Duodenal mucosa (tissue), 2 donors: ENCODE measurements around the gene CCDC92.

ENCODE experiments used
- H3K27ac ChIP-seq: one replicate; pipeline ENCODE4 v1.7.0; 2013; ENCODE audit warnings: low read depth, low read length
- H3K27me3 ChIP-seq, 2 donors: one replicate each; pipeline ENCODE4 v1.7.0; 2013; ENCODE audit warnings: low read length in 2 of 2, control low read depth in 1 of 2; ENCODE audit not compliant: insufficient read depth in 2 of 2, control insufficient read depth in 1 of 2
- H3K36me3 ChIP-seq, 2 donors: one replicate each; pipeline ENCODE4 v1.7.0; 2013; ENCODE audit warnings: low read length in 2 of 2, control low read depth in 1 of 2; ENCODE audit not compliant: insufficient read depth in 2 of 2, control insufficient read depth in 1 of 2
- H3K4me1 ChIP-seq, 2 donors: one replicate each; pipeline ENCODE4 v1.7.0; 2013; ENCODE audit warnings: low read length in 2 of 2, control low read depth in 1 of 2; ENCODE audit not compliant: insufficient read depth in 2 of 2, control insufficient read depth in 1 of 2
- H3K4me3 ChIP-seq, 2 donors: one replicate each; pipeline ENCODE4 v1.7.0; 2013; ENCODE audit warnings: low read length in 2 of 2, low read depth in 1 of 2
- H3K9ac ChIP-seq, 2 donors: one replicate each; pipeline ENCODE4 v1.7.0; 2013; ENCODE audit warnings: low read length in 2 of 2, low read depth in 1 of 2
- H3K9me3 ChIP-seq, 2 donors: one replicate each; pipeline ENCODE4 v1.7.0; 2013; ENCODE audit warnings: low read length in 2 of 2, control low read depth in 1 of 2; ENCODE audit not compliant: control insufficient read depth in 1 of 2

The CCDC92 gene

GRCh38 chr12:124002021-124002644 is 29.5 kb upstream of the CCDC92 start:
- H3K4me1 ChIP-seq: peaks cover 0 to 6% of the 10 kb centered on the region in 2 donors

DNA sequence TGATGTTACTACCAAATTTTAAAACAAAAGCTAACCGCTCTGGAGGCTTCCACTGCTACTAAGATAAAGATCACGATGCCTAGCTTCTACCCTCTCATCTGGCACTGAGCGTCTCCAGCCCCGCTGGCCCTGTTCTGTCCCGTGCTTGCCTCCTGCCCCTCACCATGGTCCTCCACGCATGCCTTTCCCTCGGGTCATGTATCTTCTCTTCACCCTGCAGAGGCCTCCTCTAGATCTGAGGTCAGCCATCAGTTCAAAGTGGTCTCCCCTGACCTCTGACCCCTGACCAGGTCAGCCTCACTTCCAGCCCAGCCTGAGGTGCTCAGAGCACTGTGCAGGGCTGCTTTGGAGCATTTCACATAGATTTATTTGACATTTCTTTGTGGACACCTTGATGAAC is 28.7 kb upstream of the CCDC92 start:
- Histone ChIP-seq H3K4me3 (no peak overlapping the region), H3K9me3 (no peaks in the 10 kb centered on the region), H3K27me3 (no peaks in the 10 kb centered on the region), H3K27ac (no peak overlapping the region), H3K9ac (no peak overlapping the region), H3K36me3 (peaks cover 22 to 79% of the 10 kb centered on the region in 2 donors), H3K4me1 (peaks cover 0 to 6% of the 10 kb centered on the region in 2 donors)

More at GRCh38 chr12:124002021-124002644, 29.5 kb upstream of the CCDC92 start:
- no peak overlapping the region for H3K4me3 ChIP-seq
- no peak overlapping the region for H3K27ac ChIP-seq
- H3K9me3 ChIP-seq: no peaks in the 10 kb centered on the region
- H3K9ac ChIP-seq: no peak overlapping the region
- H3K27me3 ChIP-seq: no peaks in the 10 kb centered on the region
- peaks cover 22 to 79% of the 10 kb centered on the region in 2 donors for H3K36me3 ChIP-seq

GRCh38 chr12:124000111-124000510 is 27.5 kb upstream of the CCDC92 start:
- no peak overlapping the region for H3K27ac ChIP-seq
- H3K4me1 ChIP-seq: peaks cover 6 to 12% of the 10 kb centered on the region in 2 donors
- H3K36me3 ChIP-seq: peaks cover 26 to 76% of the 10 kb centered on the region in 2 donors
- H3K9ac ChIP-seq: no peak overlapping the region
- no peaks in the 10 kb centered on the region for H3K27me3 ChIP-seq
- no peak overlapping the region for H3K4me3 ChIP-seq
- no peaks in the 10 kb centered on the region for H3K9me3 ChIP-seq

DNA sequence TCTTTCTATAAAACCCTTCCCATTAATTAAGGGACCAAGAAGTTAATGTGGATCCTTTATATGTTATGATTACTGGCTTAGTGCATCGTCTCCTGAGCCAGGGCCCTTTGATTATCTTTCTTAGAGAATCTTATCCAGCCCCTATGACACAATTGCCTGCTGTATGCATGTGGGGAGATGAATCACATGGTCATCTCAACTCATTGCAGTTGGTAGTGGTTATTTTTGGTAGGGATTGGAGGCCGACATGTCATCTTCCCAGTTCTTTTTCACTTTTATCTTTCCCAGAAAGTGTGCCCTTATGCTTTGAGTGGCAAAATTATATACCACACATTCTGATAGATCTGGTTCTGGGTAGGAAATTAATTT is 26.3 kb upstream of the CCDC92 start:
- H3K27me3 ChIP-seq: no peaks in the 10 kb centered on the region
- H3K4me3 ChIP-seq: no peak overlapping the region
- no peak overlapping the region for H3K9ac ChIP-seq
- peaks cover 22 to 69% of the 10 kb centered on the region in 2 donors for H3K36me3 ChIP-seq
- peaks cover 6 to 16% of the 10 kb centered on the region in 2 donors for H3K4me1 ChIP-seq
- no peak overlapping the region for H3K27ac ChIP-seq
- H3K9me3 ChIP-seq: no peaks in the 10 kb centered on the region

DNA sequence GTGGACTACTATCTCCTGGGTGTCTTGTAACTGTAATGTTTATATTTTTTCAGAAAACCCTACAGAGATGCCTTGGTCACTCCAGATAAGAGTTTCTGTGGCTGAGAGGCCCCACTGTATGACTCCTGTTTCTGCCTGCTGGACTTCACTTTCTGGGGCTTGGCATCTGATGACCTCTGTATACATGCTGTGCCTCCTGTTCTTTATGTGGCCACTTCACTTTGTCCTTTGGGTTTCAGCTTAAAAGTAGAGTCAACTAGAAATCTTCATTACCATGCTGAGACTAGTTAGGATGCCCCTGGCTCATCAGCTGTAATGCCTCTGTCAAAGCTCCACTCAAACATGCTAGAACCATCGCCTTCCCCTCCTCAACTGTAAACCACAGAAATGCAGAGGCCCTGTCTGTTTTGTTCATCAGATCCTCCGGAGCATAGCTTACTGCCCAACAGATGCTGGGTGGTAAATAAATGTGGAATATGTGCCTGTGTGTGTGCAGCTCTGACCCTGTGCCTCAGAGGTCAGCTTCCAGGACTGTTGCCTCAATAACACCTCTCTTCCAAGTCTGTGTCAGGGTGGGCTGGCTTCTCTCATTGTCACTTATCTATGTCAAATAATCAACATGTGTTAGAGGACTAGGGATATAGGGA is 25.8 kb upstream of the CCDC92 start:
- peaks cover 22 to 64% of the 10 kb centered on the region in 2 donors for H3K36me3 ChIP-seq
- no peaks in the 10 kb centered on the region for H3K27me3 ChIP-seq
- no peak overlapping the region for H3K9ac ChIP-seq
- H3K4me1 ChIP-seq: peaks cover 11 to 21% of the 10 kb centered on the region in 2 donors
- no peak overlapping the region for H3K4me3 ChIP-seq
- H3K27ac ChIP-seq: no peak overlapping the region
- no peaks in the 10 kb centered on the region for H3K9me3 ChIP-seq

- Histone ChIP-seq H3K9me3 (no peaks in the 10 kb centered on the region), H3K27ac (no peak overlapping the region), H3K4me1 (peaks cover 17 to 27% of the 10 kb centered on the region in 2 donors), H3K36me3 (peaks cover 26 to 62% of the 10 kb centered on the region in 2 donors), H3K9ac (no peak overlapping the region), H3K4me3 (no peak overlapping the region), H3K27me3 (no peaks in the 10 kb centered on the region)
These were observed 25.3 kb upstream of the CCDC92 start for GRCh38 chr12:123997908-123998307.

DNA sequence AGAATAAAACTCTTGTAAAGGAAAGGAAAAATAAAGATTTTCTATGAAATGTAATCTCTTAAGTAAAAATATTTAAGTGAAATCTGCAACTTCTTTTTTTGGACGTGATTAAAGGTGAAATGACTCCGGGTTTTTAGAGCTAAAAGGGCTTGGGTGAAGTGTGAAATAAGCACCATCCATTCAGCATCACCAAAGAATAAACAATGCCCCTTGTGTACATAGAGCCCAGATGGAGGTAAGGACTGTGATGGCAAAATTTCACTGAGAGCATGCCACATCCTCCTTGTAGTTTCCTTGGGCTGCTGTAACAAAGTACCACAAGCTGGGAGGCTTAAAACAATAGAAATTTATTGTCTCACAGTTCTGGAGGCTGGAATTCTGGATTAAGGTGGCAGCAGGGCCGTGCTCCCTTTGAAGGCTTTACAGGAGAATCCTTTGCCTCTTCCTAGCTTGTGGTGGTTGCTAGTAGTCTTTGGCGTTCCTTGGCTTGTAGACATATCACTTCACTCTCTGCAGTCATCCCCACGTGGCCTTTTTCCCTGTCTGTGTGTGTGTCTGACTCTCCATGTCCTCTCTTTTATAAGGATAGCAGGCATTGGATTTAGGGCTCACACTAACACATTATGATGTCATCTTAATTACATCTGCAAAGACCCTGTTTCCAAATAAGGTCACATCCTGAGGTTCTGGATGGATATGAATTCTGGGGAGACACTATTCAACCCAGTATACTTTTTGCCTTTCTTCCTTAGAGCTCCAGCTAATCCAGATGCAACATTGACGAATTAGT is 24.6 kb upstream of the CCDC92 start:
- no peaks in the 10 kb centered on the region for H3K27me3 ChIP-seq
- H3K36me3 ChIP-seq: peaks cover 32 to 59% of the 10 kb centered on the region in 2 donors
- peaks cover 24 to 34% of the 10 kb centered on the region in 2 donors for H3K4me1 ChIP-seq
- no peaks in the 10 kb centered on the region for H3K9me3 ChIP-seq
- H3K4me3 ChIP-seq: no peak overlapping the region
- H3K27ac ChIP-seq: no peak overlapping the region
- H3K9ac ChIP-seq: no peak overlapping the region

GRCh38 chr12:123996581-123996980 is 23.9 kb upstream of the CCDC92 start:
- H3K36me3 ChIP-seq: peaks cover 31 to 53% of the 10 kb centered on the region in 2 donors
- H3K9ac ChIP-seq: no peak overlapping the region
- peaks cover 30 to 40% of the 10 kb centered on the region in 2 donors for H3K4me1 ChIP-seq
- H3K9me3 ChIP-seq: no peaks in the 10 kb centered on the region
- no peak overlapping the region for H3K4me3 ChIP-seq
- H3K27me3 ChIP-seq: no peaks in the 10 kb centered on the region
- no peak overlapping the region for H3K27ac ChIP-seq

DNA sequence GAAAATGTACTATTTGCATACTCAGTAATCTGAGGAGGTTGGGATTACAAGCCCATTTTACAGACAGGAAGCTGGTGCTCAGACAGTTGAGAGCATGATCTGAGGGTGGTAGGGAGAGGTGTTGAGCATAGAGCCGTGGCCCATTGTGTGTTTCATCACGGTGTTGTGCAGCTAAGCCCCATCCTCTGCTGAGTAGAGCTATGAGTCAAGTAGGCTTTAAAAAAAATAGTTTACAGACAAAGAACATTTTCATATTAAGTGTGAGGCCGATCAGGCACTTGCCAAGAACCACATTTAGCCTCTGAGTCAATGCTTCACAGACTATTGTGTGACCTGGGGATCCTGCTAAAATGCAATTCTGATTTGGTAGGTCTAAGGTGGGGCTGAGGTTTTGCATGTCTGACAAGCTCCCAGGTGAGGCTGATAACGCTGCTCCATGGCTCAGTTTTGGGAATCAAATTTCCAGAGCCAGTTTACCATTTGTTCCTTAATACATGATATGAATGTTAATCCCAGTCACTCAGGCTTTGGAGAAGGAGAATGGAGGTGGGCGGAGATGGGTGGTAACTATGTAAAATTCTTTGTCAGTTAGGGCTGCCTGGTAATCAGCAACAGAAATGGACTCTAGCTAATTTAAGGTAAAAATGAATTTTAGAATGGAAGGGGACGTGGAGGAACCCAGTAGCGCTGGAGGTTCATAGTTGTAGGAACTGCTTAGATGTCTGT is 22.6 kb upstream of the CCDC92 start:
- Histone ChIP-seq H3K36me3 (peaks cover 24 to 44% of the 10 kb centered on the region in 2 donors), H3K27ac (no peak overlapping the region), H3K9ac (no peak overlapping the region), H3K9me3 (no peaks in the 10 kb centered on the region), H3K27me3 (no peaks in the 10 kb centered on the region), H3K4me1 (peaks cover 43 to 52% of the 10 kb centered on the region in 2 donors), H3K4me3 (no peak overlapping the region)
